GM23338 (cell line): ENCODE data around the gene RHOH. TPM values are rescaled to one million over a fixed set of nuclear protein-coding genes. Genes with fewer than 3 reads are reported as not detected.

Source experiments
- ATAC-seq: fragments of 200-7000 bp; cut with Tn5 transposase; 3 replicates; pipeline ENCODE4 v1.9.1; 2020
- DNase-seq: peaks from one replicate; pipeline ENCODE4 v3.0.0-alpha.2; 2015; ENCODE audit warnings: low spot score
- H2AFZ ChIP-seq: fragments of 200-600 bp; sonication (generic); 2 replicates; pipeline ENCODE4 v1.8.0; 2016; ENCODE audit warnings: antibody characterized with exemption, mild to moderate bottlenecking, moderate library complexity
- H3F3A ChIP-seq: fragments of 200-600 bp; sonication (generic); replicated peaks from 2 replicates; pipeline ENCODE4 v1.8.0; 2017; ENCODE audit warnings: antibody characterized with exemption, mixed run types, low read depth
- H3K27ac ChIP-seq: fragments of 200-600 bp; sonication (generic); 2 replicates; pipeline ENCODE4 v1.6.1; 2016; ENCODE audit warnings: low read depth
- H3K27me3 ChIP-seq: fragments of 200-600 bp; sonication (generic); 2 replicates; pipeline ENCODE4 v1.8.0; 2016; ENCODE audit warnings: mild to moderate bottlenecking, mixed run types, moderate library complexity; ENCODE audit not compliant: insufficient read depth
- H3K36me3 ChIP-seq: fragments of 200-600 bp; sonication (generic); 2 replicates; pipeline ENCODE4 v1.8.0; 2016; ENCODE audit warnings: mild to moderate bottlenecking; ENCODE audit not compliant: insufficient read depth
- H3K4me1 ChIP-seq: fragments of 200-600 bp; sonication (generic); 2 replicates; pipeline ENCODE4 v1.8.0; 2016; ENCODE audit warnings: mild to moderate bottlenecking, moderate library complexity; ENCODE audit not compliant: insufficient read depth
- H3K4me2 ChIP-seq: fragments of 200-600 bp; sonication (generic); 2 replicates; pipeline ENCODE4 v1.7.1; 2017; ENCODE audit warnings: mixed run types
- H3K4me3 ChIP-seq: fragments of 200-600 bp; sonication (generic); 2 replicates; pipeline ENCODE4 v1.6.1; 2016; ENCODE audit warnings: mixed run types
- H3K79me2 ChIP-seq: fragments of 200-600 bp; sonication (generic); replicated peaks from 2 replicates; pipeline ENCODE4 v1.8.0; 2017; ENCODE audit warnings: mild to moderate bottlenecking; ENCODE audit not compliant: insufficient read depth
- H3K9me2 ChIP-seq: fragments of 200-600 bp; sonication (generic); 2 replicates; pipeline ENCODE4 v1.8.0; 2017; ENCODE audit not compliant: insufficient read depth
- H4K20me1 ChIP-seq: fragments of 200-600 bp; sonication (generic); replicated peaks from 2 replicates; pipeline ENCODE4 v1.8.0; 2017; ENCODE audit warnings: mild to moderate bottlenecking; ENCODE audit not compliant: insufficient read depth
- H3K27ac Mint-ChIP-seq: 2 replicates; pipeline ENCODE4 v1.8.0; 2020; ENCODE audit warnings: inconsistent platforms, mild to moderate bottlenecking, moderate library complexity, mixed read lengths
- H3K27me3 Mint-ChIP-seq: 3 replicates; pipeline ENCODE4 v1.8.0; 2022; ENCODE audit warnings: low read depth, mild to moderate bottlenecking, moderate library complexity, mixed read lengths, inconsistent platforms; ENCODE audit not compliant: insufficient read depth, poor library complexity
- H3K36me3 Mint-ChIP-seq: 3 replicates; pipeline ENCODE4 v1.8.0; 2021; ENCODE audit warnings: low read depth, mild to moderate bottlenecking, inconsistent platforms, moderate library complexity, mixed read lengths
- H3K4me1 Mint-ChIP-seq: 3 replicates; pipeline ENCODE4 v1.8.0; 2020; ENCODE audit warnings: mild to moderate bottlenecking, inconsistent platforms, mixed read lengths
- H3K4me3 Mint-ChIP-seq: 3 replicates; pipeline ENCODE4 v1.8.0; 2021; ENCODE audit warnings: moderate library complexity, mild to moderate bottlenecking, inconsistent platforms, mixed read lengths
- H3K9me3 Mint-ChIP-seq: 3 replicates; pipeline ENCODE4 v1.8.0; 2020; ENCODE audit warnings: moderate library complexity, mild to moderate bottlenecking, inconsistent platforms, mixed read lengths
- CREB1 ChIP-seq: fragments of 250-450 bp; sonication (Bioruptor Pico); IDR thresholded peaks from 2 replicates; pipeline ENCODE4 v1.5.0; 2020; ENCODE audit warnings: low read depth, mild to moderate bottlenecking, moderate library complexity
- EZH2 ChIP-seq: fragments of 200-600 bp; sonication (generic); IDR thresholded peaks from one replicate; pipeline ENCODE4 v1.8.0; 2017; ENCODE audit warnings: antibody characterized with exemption, mild to moderate bottlenecking, low read depth; ENCODE audit not compliant: unreplicated experiment
- EZH2phosphoT487 ChIP-seq: fragments of 200-600 bp; sonication (generic); IDR thresholded peaks from one replicate; pipeline ENCODE4 v1.8.1; 2018; ENCODE audit warnings: antibody characterized with exemption; ENCODE audit not compliant: unreplicated experiment
- JUNB ChIP-seq: IDR thresholded peaks from one replicate; pipeline ENCODE4 v1.6.1; 2016; ENCODE audit warnings: antibody characterized with exemption; ENCODE audit not compliant: unreplicated experiment
- NANOG ChIP-seq: IDR thresholded peaks from 2 replicates; pipeline ENCODE4 v1.6.1; 2016; ENCODE audit warnings: antibody characterized with exemption, borderline replicate concordance
- POLR2AphosphoS5 ChIP-seq: IDR thresholded peaks from 2 replicates; pipeline ENCODE4 v1.6.1; 2016; ENCODE audit warnings: antibody characterized with exemption, low read depth
- STAT1 ChIP-seq: IDR thresholded peaks from one replicate; pipeline ENCODE4 v1.6.1; 2016; ENCODE audit warnings: antibody characterized with exemption; ENCODE audit not compliant: unreplicated experiment
- ZNF114 ChIP-seq: fragments of 250-450 bp; sonication (Bioruptor Pico); IDR thresholded peaks from 2 replicates; pipeline ENCODE4 v1.5.0; 2020; ENCODE audit warnings: mild to moderate bottlenecking, moderate library complexity
- ZNF331 ChIP-seq: fragments of 250-450 bp; sonication (Bioruptor Pico); IDR thresholded peaks from 2 replicates; pipeline ENCODE4 v1.5.0; 2020; ENCODE audit warnings: low read depth, mild to moderate bottlenecking, moderate library complexity
- polyA plus RNA-seq: library from polyadenylated mRNA; unstranded; fragments of >200 nt; fragmentation: Nextera tagmentation; extraction: Ambion mirVana; gene quantifications from 2 replicates; pipeline ENCODE4 v1.2.1, GENCODE V29; 2016
- total RNA-seq: library from RNA; depleted of rRNA; stranded (reverse); fragments of >200 nt; shearing (Covaris generic); gene quantifications from 2 replicates; pipeline ENCODE4 v1.2.3, GENCODE V29; 2014
- TF ChIP-seq, protein P1 (sequence below): IDR thresholded peaks from 2 replicates; pipeline ENCODE4 v1.6.1; 2016; ENCODE audit warnings: antibody characterized with exemption
- TF ChIP-seq, protein P2 (sequence below): fragments of 250-450 bp; sonication (Bioruptor Pico); IDR thresholded peaks from 2 replicates; pipeline ENCODE4 v1.5.0; 2020; ENCODE audit warnings: mild to moderate bottlenecking, moderate library complexity
- TF ChIP-seq, protein P3 (sequence below), 2 experiments: fragments of 200-600 bp in 1 of 2; sonication (generic) in 1 of 2; conservative IDR thresholded peaks; 2 replicates each; pipeline versions ENCODE4 v1.5.1 to v1.6.1; 2016 to 2017; ENCODE audit warnings: antibody characterized with exemption in 2 of 2, low read depth in 2 of 2, mild to moderate bottlenecking in 2 of 2, moderate library complexity in 1 of 2
- TF ChIP-seq, protein P4 (sequence below): IDR thresholded peaks from one replicate; pipeline ENCODE4 v1.6.1; 2018; ENCODE audit warnings: antibody characterized with exemption; ENCODE audit not compliant: unreplicated experiment

RHOH gene
- total and polyA plus RNA-seq, 2 experiments from 2014 or later: 2.2 to 3.7 TPM

DNA sequence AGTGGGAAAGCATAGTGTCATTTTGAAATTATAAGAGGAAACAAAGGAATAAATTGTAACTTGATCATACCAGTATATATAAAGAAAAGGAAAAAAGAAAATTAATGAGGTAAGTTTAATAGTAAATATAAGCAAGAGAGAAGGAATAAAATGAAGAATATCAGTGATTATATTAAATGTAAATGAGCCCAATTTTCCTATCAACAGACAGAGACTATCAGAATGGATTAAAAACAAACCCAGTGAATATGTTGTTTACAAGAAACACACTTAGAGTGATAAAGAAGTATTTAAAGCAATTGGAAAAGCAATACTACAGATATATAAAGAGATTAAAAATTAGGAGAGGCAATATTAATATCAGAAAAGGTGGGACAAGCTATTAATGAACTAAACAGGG lies 28.8 kb upstream of the RHOH start:
- H3K27me3 Mint-ChIP-seq: peaks cover 2% of the 10 kb centered on the region
- peaks cover 4% of the 10 kb centered on the region; the same call in 2 of the 3 replicates for H3K36me3 Mint-ChIP-seq
- no peaks in the 10 kb centered on the region for H3K27me3 ChIP-seq
- peaks cover 7% of the 10 kb centered on the region; the same call in 1 of the 2 replicates for H3K4me1 ChIP-seq
- no peaks in the 10 kb centered on the region for H3F3A ChIP-seq
- H2AFZ ChIP-seq: no peak overlapping the region
- H4K20me1 ChIP-seq: no peaks in the 10 kb centered on the region
- no peaks in the 10 kb centered on the region for H3K79me2 ChIP-seq
- DNase-seq (no peak), ATAC-seq (no peak)
- H3K4me3 Mint-ChIP-seq: no peak overlapping the region
- H3K4me1 Mint-ChIP-seq: peaks cover 5% of the 10 kb centered on the region; the same call in 2 of the 3 replicates
- H3K4me2 ChIP-seq: no peak overlapping the region
- no peaks in the 10 kb centered on the region for H3K9me2 ChIP-seq
- no peak overlapping the region for H3K4me3 ChIP-seq
- H3K27ac ChIP-seq: no peak overlapping the region
- H3K27ac Mint-ChIP-seq: no peak overlapping the region
- no peak for TF ChIP-seq CREB1 (CRISPR knock-in tag)
- TF ChIP-seq, protein P1, sequence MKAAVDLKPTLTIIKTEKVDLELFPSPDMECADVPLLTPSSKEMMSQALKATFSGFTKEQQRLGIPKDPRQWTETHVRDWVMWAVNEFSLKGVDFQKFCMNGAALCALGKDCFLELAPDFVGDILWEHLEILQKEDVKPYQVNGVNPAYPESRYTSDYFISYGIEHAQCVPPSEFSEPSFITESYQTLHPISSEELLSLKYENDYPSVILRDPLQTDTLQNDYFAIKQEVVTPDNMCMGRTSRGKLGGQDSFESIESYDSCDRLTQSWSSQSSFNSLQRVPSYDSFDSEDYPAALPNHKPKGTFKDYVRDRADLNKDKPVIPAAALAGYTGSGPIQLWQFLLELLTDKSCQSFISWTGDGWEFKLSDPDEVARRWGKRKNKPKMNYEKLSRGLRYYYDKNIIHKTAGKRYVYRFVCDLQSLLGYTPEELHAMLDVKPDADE: no peak
- TF ChIP-seq, protein P2, sequence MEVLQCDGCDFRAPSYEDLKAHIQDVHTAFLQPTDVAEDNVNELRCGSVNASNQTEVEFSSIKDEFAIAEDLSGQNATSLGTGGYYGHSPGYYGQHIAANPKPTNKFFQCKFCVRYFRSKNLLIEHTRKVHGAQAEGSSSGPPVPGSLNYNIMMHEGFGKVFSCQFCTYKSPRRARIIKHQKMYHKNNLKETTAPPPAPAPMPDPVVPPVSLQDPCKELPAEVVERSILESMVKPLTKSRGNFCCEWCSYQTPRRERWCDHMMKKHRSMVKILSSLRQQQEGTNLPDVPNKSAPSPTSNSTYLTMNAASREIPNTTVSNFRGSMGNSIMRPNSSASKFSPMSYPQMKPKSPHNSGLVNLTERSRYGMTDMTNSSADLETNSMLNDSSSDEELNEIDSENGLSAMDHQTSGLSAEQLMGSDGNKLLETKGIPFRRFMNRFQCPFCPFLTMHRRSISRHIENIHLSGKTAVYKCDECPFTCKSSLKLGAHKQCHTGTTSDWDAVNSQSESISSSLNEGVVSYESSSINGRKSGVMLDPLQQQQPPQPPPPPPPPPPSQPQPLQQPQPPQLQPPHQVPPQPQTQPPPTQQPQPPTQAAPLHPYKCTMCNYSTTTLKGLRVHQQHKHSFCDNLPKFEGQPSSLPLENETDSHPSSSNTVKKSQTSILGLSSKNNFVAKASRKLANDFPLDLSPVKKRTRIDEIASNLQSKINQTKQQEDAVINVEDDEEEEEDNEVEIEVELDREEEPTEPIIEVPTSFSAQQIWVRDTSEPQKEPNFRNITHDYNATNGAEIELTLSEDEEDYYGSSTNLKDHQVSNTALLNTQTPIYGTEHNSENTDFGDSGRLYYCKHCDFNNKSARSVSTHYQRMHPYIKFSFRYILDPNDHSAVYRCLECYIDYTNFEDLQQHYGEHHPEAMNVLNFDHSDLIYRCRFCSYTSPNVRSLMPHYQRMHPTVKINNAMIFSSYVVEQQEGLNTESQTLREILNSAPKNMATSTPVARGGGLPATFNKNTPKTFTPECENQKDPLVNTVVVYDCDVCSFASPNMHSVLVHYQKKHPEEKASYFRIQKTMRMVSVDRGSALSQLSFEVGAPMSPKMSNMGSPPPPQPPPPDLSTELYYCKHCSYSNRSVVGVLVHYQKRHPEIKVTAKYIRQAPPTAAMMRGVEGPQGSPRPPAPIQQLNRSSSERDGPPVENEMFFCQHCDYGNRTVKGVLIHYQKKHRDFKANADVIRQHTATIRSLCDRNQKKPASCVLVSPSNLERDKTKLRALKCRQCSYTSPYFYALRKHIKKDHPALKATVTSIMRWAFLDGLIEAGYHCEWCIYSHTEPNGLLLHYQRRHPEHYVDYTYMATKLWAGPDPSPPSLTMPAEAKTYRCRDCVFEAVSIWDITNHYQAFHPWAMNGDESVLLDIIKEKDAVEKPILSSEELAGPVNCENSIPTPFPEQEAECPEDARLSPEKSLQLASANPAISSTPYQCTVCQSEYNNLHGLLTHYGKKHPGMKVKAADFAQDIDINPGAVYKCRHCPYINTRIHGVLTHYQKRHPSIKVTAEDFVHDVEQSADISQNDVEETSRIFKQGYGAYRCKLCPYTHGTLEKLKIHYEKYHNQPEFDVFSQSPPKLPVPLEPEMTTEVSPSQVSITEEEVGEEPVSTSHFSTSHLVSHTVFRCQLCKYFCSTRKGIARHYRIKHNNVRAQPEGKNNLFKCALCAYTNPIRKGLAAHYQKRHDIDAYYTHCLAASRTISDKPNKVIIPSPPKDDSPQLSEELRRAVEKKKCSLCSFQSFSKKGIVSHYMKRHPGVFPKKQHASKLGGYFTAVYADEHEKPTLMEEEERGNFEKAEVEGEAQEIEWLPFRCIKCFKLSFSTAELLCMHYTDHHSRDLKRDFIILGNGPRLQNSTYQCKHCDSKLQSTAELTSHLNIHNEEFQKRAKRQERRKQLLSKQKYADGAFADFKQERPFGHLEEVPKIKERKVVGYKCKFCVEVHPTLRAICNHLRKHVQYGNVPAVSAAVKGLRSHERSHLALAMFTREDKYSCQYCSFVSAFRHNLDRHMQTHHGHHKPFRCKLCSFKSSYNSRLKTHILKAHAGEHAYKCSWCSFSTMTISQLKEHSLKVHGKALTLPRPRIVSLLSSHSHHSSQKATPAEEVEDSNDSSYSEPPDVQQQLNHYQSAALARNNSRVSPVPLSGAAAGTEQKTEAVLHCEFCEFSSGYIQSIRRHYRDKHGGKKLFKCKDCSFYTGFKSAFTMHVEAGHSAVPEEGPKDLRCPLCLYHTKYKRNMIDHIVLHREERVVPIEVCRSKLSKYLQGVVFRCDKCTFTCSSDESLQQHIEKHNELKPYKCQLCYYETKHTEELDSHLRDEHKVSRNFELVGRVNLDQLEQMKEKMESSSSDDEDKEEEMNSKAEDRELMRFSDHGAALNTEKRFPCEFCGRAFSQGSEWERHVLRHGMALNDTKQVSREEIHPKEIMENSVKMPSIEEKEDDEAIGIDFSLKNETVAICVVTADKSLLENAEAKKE (CRISPR knock-in tag): no peak
- TF ChIP-seq, protein P3, sequence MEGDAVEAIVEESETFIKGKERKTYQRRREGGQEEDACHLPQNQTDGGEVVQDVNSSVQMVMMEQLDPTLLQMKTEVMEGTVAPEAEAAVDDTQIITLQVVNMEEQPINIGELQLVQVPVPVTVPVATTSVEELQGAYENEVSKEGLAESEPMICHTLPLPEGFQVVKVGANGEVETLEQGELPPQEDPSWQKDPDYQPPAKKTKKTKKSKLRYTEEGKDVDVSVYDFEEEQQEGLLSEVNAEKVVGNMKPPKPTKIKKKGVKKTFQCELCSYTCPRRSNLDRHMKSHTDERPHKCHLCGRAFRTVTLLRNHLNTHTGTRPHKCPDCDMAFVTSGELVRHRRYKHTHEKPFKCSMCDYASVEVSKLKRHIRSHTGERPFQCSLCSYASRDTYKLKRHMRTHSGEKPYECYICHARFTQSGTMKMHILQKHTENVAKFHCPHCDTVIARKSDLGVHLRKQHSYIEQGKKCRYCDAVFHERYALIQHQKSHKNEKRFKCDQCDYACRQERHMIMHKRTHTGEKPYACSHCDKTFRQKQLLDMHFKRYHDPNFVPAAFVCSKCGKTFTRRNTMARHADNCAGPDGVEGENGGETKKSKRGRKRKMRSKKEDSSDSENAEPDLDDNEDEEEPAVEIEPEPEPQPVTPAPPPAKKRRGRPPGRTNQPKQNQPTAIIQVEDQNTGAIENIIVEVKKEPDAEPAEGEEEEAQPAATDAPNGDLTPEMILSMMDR (conservative IDR thresholded peaks at IDR 0.05; ENCODE audit: low read depth in 2 of 2): no peak
- no peak for TF ChIP-seq JUNB
- TF ChIP-seq STAT1: no peak
- TF ChIP-seq ZNF331: no peak
- TF ChIP-seq ZNF114: no peak
- no peak for TF ChIP-seq POLR2AphosphoS5
- no peak for TF ChIP-seq EZH2
- TF ChIP-seq, protein P4, sequence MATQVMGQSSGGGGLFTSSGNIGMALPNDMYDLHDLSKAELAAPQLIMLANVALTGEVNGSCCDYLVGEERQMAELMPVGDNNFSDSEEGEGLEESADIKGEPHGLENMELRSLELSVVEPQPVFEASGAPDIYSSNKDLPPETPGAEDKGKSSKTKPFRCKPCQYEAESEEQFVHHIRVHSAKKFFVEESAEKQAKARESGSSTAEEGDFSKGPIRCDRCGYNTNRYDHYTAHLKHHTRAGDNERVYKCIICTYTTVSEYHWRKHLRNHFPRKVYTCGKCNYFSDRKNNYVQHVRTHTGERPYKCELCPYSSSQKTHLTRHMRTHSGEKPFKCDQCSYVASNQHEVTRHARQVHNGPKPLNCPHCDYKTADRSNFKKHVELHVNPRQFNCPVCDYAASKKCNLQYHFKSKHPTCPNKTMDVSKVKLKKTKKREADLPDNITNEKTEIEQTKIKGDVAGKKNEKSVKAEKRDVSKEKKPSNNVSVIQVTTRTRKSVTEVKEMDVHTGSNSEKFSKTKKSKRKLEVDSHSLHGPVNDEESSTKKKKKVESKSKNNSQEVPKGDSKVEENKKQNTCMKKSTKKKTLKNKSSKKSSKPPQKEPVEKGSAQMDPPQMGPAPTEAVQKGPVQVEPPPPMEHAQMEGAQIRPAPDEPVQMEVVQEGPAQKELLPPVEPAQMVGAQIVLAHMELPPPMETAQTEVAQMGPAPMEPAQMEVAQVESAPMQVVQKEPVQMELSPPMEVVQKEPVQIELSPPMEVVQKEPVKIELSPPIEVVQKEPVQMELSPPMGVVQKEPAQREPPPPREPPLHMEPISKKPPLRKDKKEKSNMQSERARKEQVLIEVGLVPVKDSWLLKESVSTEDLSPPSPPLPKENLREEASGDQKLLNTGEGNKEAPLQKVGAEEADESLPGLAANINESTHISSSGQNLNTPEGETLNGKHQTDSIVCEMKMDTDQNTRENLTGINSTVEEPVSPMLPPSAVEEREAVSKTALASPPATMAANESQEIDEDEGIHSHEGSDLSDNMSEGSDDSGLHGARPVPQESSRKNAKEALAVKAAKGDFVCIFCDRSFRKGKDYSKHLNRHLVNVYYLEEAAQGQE: no peak
- no peak for TF ChIP-seq EZH2phosphoT487
- TF ChIP-seq NANOG: no peak
- no peaks in the 10 kb centered on the region for H3K36me3 ChIP-seq
- H3K9me3 Mint-ChIP-seq: peaks cover 7% of the 10 kb centered on the region; the same call in 2 of the 3 replicates
